ENCODE results near the gene SYAP1.

- TF ChIP-seq CTCF (conservative IDR thresholded peaks at IDR 0.05 in 1 of 2, IDR thresholded peaks at IDR 0.05 in 1 of 2; ENCODE audit: extremely low read depth in 1 of 2, insufficient read depth in 1 of 2, low read depth in 1 of 2, low read length in 2 of 2) (no peak), EZH2 (IDR thresholded peaks at IDR 0.05; ENCODE audit: borderline replicate concordance, low read length) (no peak)
These were observed 66.1 kb downstream of the SYAP1 start for GRCh38 chrX:16785247-16786138.

Measured in mammary epithelial cell (primary cell).